ENCODE measurements around the gene ARPC3. TPM values are rescaled to one million over a fixed set of nuclear protein-coding genes. Genes with fewer than 3 reads are reported as not detected.
A peak's percentile ranks its signal among the peaks of the same experiment; 100 is the strongest.

ARPC3 gene
- total RNA-seq (100 to 1,000 TPM in 2 of 10 donors, 10 to 100 TPM in 8; 71.9 to 168 (median 82.6) TPM), polyA plus RNA-seq (100 to 1,000 TPM; 195 to 212 TPM)
- long read RNA-seq, donor 1, transcript ARPC3-201 (7 exons, 1,014 nt) = major isoform, 45 of 50 reads
- long read RNA-seq, donor 1, partial matches to known transcripts = 5 of 50 reads
- long read RNA-seq, donor 1, other reads (novel, unspliced or antisense) = 0 of 50 reads
- long read RNA-seq, donor 2, transcript ARPC3-201 (7 exons, 1,014 nt) = major isoform, 47 of 59 reads
- long read RNA-seq, donor 2, partial matches to known transcripts = 11 of 59 reads
- long read RNA-seq, donor 2, other reads (novel, unspliced or antisense) = 1 of 59 reads
- long read RNA-seq, donor 3, transcript ARPC3-201 (7 exons, 1,014 nt) = major isoform, 16 of 23 reads
- long read RNA-seq, donor 3, partial matches to known transcripts = 3 of 23 reads
- long read RNA-seq, donor 3, other reads (novel, unspliced or antisense) = 3 of 23 reads

GRCh38 chr12:110449799-110450497 lies at the start of gene ARPC3:
Gene ARPC3, minus strand, starts transcription at chr12:110450337. Its CDS starts 77 bp downstream, at chr12:110450260.
- H3K4me3 ChIP-seq = peak within 1 kb of the TSS; percentile 61 to 95 (median 81)
- WGBS, 2 donors = 1% methylated on average over 43 to 51 of the region's 51 CpGs

GRCh38 chr12:110498984-110499706 lies 49.0 kb upstream of the ARPC3 start:
- peak overlapping the region in 1 of 10 donors; percentile 41 for H3K27ac ChIP-seq
- ATAC-seq (no peak), DNase-seq (no peak)
- intact Hi-C loops (cut with DNase I) = no loop called here
- peaks cover 0 to 40% (median 35%) of the 10 kb centered on the region in 9 donors for H3K4me1 ChIP-seq
- H3K36me3 ChIP-seq = peaks cover 0 to 42% (median 16%) of the 10 kb centered on the region in 9 donors
- H3K4me3 ChIP-seq = no peak overlapping the region
- TF ChIP-seq CTCF (IDR thresholded peaks at IDR 0.05) = no peak
- H3K27me3 ChIP-seq = no peaks in the 10 kb centered on the region
- H3K9me3 ChIP-seq = no peaks in the 10 kb centered on the region
- WGBS, 2 donors = 61 to 71% methylated on average over 4 of the region's 4 CpGs

More at GRCh38 chr12:110449799-110450497, at the start of gene ARPC3:
- peak; percentile 69 to 97 (median 88) for TF ChIP-seq CTCF (IDR thresholded peaks at IDR 0.05)
- H3K9me3 ChIP-seq = no peaks in the 10 kb centered on the region
- no peaks in the 10 kb centered on the region for H3K27me3 ChIP-seq
- peak; percentile 98 to 100 (median 99) for ATAC-seq
- DNase-seq = peak; percentile 94 to 95
- peaks cover 0 to 67% (median 9%) of the 10 kb centered on the region in 9 donors for H3K36me3 ChIP-seq
- intact Hi-C loops (cut with DNase I) = loop anchor here in 8 of 10 donors (1.0 to 10.0 kb wide), 11 partner anchors 47 to 439 kb away; no protein-coding TSS in a partner anchor
- H3K27ac ChIP-seq = peak within 1 kb of the TSS; percentile 80 to 99 (median 94)
- peaks cover 0 to 49% (median 22%) of the 10 kb centered on the region in 9 donors for H3K4me1 ChIP-seq

GRCh38 chr12:110475426-110475825 lies 25.3 kb upstream of the ARPC3 start:
- ATAC-seq (no peak), DNase-seq (no peak)
- Histone ChIP-seq H3K9me3 (no peaks in the 10 kb centered on the region), H3K36me3 (peaks cover 0 to 15% (median 0%) of the 10 kb centered on the region in 9 donors), H3K4me3 (no peak overlapping the region), H3K4me1 (no peaks in the 10 kb centered on the region), H3K27ac (no peak overlapping the region), H3K27me3 (no peaks in the 10 kb centered on the region)
- intact Hi-C loops (cut with DNase I) = no loop called here
- 98 to 99% methylated on average over 7 of the region's 7 CpGs for WGBS, 2 donors
- no peak for TF ChIP-seq CTCF (IDR thresholded peaks at IDR 0.05)

All from heart right ventricle (tissue), 16 donors.